PC-9 (cell line): Measurements from ENCODE around the gene ISG20. TPM values are rescaled to one million over a fixed set of nuclear protein-coding genes. Genes with fewer than 3 reads are reported as not detected.

Source experiments
- BruUV-seq: library from RNA; stranded (reverse); fragments of 400-500 nt; replicated peaks from 2 replicates; lab custom pipeline; 2021; lab: Mats Ljungman, UMichigan
- CTCF ChIA-PET: fragments of 300-600 bp; sonication (Branson Sonifier 250); formaldehyde crosslinking; loops from one replicate; lab custom pipeline; 2022; ENCODE audit warnings: antibody characterized with exemption; lab: Charles Lee
- POLR2A ChIA-PET: fragments of 300-600 bp; sonication (Branson Sonifier 250); formaldehyde crosslinking; loops from one replicate; lab custom pipeline; 2022; ENCODE audit warnings: antibody characterized with exemption; ENCODE audit not compliant: unreplicated experiment; lab: Charles Lee
- DNase-seq, 2 experiments: peaks; one replicate each; pipeline versions ENCODE4 v3.0.0 to v3.0.0-alpha.2; 2015 to 2022; ENCODE audit warnings: mixed read lengths in 1 of 2
- H2AFZ ChIP-seq: fragments of 200-600 bp; sonication (generic); 2 replicates; pipeline ENCODE4 v1.8.1; 2017; ENCODE audit warnings: antibody characterized with exemption
- H3F3A ChIP-seq: fragments of 200-600 bp; sonication (generic); 2 replicates; pipeline ENCODE4 v1.8.1; 2017; ENCODE audit warnings: antibody characterized with exemption, mild to moderate bottlenecking, low read depth; ENCODE audit not compliant: insufficient read depth
- H3K27ac ChIP-seq: fragments of 200-600 bp; sonication (generic); 2 replicates; pipeline ENCODE4 v1.6.1; 2016; ENCODE audit warnings: mixed run types
- H3K27me3 ChIP-seq: fragments of 200-600 bp; sonication (generic); 2 replicates; pipeline ENCODE4 v1.6.1; 2016; ENCODE audit warnings: low read depth, mixed run types; ENCODE audit not compliant: insufficient read depth
- H3K36me3 ChIP-seq: fragments of 200-600 bp; sonication (generic); 2 replicates; pipeline ENCODE4 v1.6.1; 2016; ENCODE audit warnings: low read depth, mixed run types
- H3K4me1 ChIP-seq: fragments of 200-600 bp; sonication (generic); replicated peaks from 2 replicates; pipeline ENCODE4 v1.6.1; 2016; ENCODE audit warnings: mixed run types; ENCODE audit not compliant: insufficient read depth
- H3K4me2 ChIP-seq: fragments of 200-600 bp; sonication (generic); 2 replicates; pipeline ENCODE4 v1.6.1; 2017; ENCODE audit warnings: mixed run types
- H3K4me3 ChIP-seq: fragments of 200-600 bp; sonication (generic); 2 replicates; pipeline ENCODE4 v1.6.1; 2016; ENCODE audit warnings: mixed run types
- H3K79me2 ChIP-seq: fragments of 200-600 bp; sonication (generic); 2 replicates; pipeline ENCODE4 v1.6.1; 2017; ENCODE audit warnings: low read depth, mixed run types
- H3K9me2 ChIP-seq: fragments of 200-600 bp; sonication (generic); 2 replicates; pipeline ENCODE4 v1.8.1; 2017; ENCODE audit warnings: mild to moderate bottlenecking; ENCODE audit not compliant: insufficient read depth
- H3K9me3 ChIP-seq: fragments of 200-600 bp; sonication (generic); 2 replicates; pipeline ENCODE4 v1.8.1; 2016; ENCODE audit warnings: low read depth; ENCODE audit not compliant: insufficient read depth
- H4K20me1 ChIP-seq: fragments of 200-600 bp; sonication (generic); 2 replicates; pipeline ENCODE4 v1.8.1; 2017; ENCODE audit not compliant: insufficient read depth
- CTCF ChIP-seq: fragments of 200-600 bp; sonication (generic); conservative IDR thresholded peaks from 2 replicates; pipeline ENCODE4 v1.6.1; 2017; ENCODE audit warnings: mixed run types, antibody characterized with exemption, mild to moderate bottlenecking, moderate library complexity
- EZH2 ChIP-seq: fragments of 200-600 bp; sonication (generic); IDR thresholded peaks from 2 replicates; pipeline ENCODE4 v1.8.0; 2017; ENCODE audit warnings: antibody characterized with exemption, low read depth
- intact Hi-C: fragments of 100-400 bp; cut with micrococcal nuclease; formaldehyde crosslinking; loops from one replicate; pipeline ENCODE4 v1.10.0; 2022; ENCODE audit not compliant: unreplicated experiment
- total RNA-seq: library from RNA; stranded (reverse); gene quantifications from 2 replicates; pipeline ENCODE4 v1.2.3, GENCODE V29; 2021

ISG20 gene
- total RNA-seq, 1 experiment from 2014 or later = 2.5 TPM

- Histone ChIP-seq H3K79me2 (peaks cover 58% of the 10 kb centered on the region), H3K9me3 (no peaks in the 10 kb centered on the region), H3K9me2 (no peaks in the 10 kb centered on the region), H3K4me1 (peaks cover 19% of the 10 kb centered on the region), H3K4me3 (peak overlapping the region; percentile 84), H3K36me3 (peaks cover 2% of the 10 kb centered on the region; the same call in 1 of the 2 replicates), H3K27ac (peak overlapping the region; percentile 70), H3K27me3 (no peaks in the 10 kb centered on the region), H3F3A (peaks cover 13% of the 10 kb centered on the region; the same call in 1 of the 2 replicates), H3K4me2 (peak overlapping the region; percentile 98), H2AFZ (no peak overlapping the region), H4K20me1 (peaks cover 9% of the 10 kb centered on the region; the same call in 1 of the 2 replicates)
- BruUV-seq = TSS peak; percentile 76
- ChIA-PET POLR2A (no interaction called here), CTCF (interaction anchor here (1.7 kb wide), 1 partner anchor 16 kb away, joined by 7 read pairs; the partner anchor contains the start of gene ISG20)
- intact Hi-C loops = loop anchor here (1.0 to 5.0 kb wide), 3 partner anchors 16 to 80 kb away; partner anchors contain the start of gene DET1
- TF ChIP-seq CTCF (no peak), EZH2 (no peak)
- no peak for DNase-seq
Observed at GRCh38 chr15:88622605-88622975, 16.2 kb upstream of the ISG20 start.

DNA sequence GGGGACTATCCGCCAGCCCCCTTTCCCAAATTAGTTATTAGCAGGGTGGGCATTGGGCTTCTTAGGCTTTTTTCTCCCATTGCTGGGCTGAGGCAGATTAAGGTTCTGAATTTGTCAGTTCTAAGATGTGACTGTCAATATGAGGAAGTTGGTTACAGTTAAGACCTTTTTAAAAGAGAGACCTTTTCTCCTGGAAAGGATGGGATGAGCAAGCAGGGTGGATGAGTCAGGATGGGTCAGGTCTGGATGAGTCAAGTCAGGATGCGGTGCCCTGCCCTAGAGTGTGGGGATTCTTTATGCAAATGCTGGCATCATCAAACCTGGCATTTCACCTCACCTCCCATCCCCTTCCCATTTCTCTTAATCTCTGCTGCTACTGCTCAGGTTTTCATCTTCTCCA is 15.8 kb upstream of the ISG20 start:
- Histone ChIP-seq H3K4me2 (peak overlapping the region; percentile 98), H3K36me3 (peaks cover 7% of the 10 kb centered on the region; the same call in 1 of the 2 replicates), H3K9me3 (no peaks in the 10 kb centered on the region), H3F3A (peaks cover 13% of the 10 kb centered on the region; the same call in 1 of the 2 replicates), H3K4me3 (peak overlapping the region; percentile 84; the same call in 1 of the 2 replicates), H3K27ac (peak overlapping the region; percentile 70), H3K27me3 (no peaks in the 10 kb centered on the region), H3K79me2 (peaks cover 63% of the 10 kb centered on the region), H3K9me2 (no peaks in the 10 kb centered on the region), H3K4me1 (peaks cover 19% of the 10 kb centered on the region), H2AFZ (no peak overlapping the region), H4K20me1 (peaks cover 14% of the 10 kb centered on the region; the same call in 1 of the 2 replicates)
- TF ChIP-seq CTCF = no peak
- TF ChIP-seq EZH2 = no peak
- CTCF ChIA-PET = no interaction called here
- POLR2A ChIA-PET = no interaction called here
- DNase-seq = peak; percentile 33 to 71
- BruUV-seq = no TSS peak
- intact Hi-C loops = loop anchor here (2.0 to 5.0 kb wide), 2 partner anchors 76 to 79 kb away; partner anchors contain the start of gene DET1

- peak overlapping the region; percentile 98 for H3K4me2 ChIP-seq
- H4K20me1 ChIP-seq = peaks cover 16% of the 10 kb centered on the region; the same call in 1 of the 2 replicates
- peaks cover 19% of the 10 kb centered on the region for H3K4me1 ChIP-seq
- POLR2A ChIA-PET = no interaction called here
- peaks cover 13% of the 10 kb centered on the region; the same call in 1 of the 2 replicates for H3F3A ChIP-seq
- peaks cover 12% of the 10 kb centered on the region for H3K36me3 ChIP-seq
- DNase-seq = no peak
- H3K4me3 ChIP-seq = peak overlapping the region; percentile 84; the same call in 1 of the 2 replicates
- no peaks in the 10 kb centered on the region for H3K9me2 ChIP-seq
- TF ChIP-seq CTCF (no peak), EZH2 (no peak)
- H3K27ac ChIP-seq = peak overlapping the region; percentile 70; the same call in 1 of the 2 replicates
- CTCF ChIA-PET = no interaction called here
- no TSS peak for BruUV-seq
- H3K79me2 ChIP-seq = peaks cover 68% of the 10 kb centered on the region
- no peaks in the 10 kb centered on the region for H3K9me3 ChIP-seq
- H3K27me3 ChIP-seq = no peaks in the 10 kb centered on the region
- no peak overlapping the region for H2AFZ ChIP-seq
- intact Hi-C loops = loop anchor here (2.0 to 5.0 kb wide), 2 partner anchors 77 to 79 kb away; partner anchors contain the start of gene DET1
Observed at GRCh38 chr15:88623632-88624031, 15.2 kb upstream of the ISG20 start.
